Measurements from ENCODE around the gene ZSCAN20. TPM values are rescaled to one million over a fixed set of nuclear protein-coding genes. Genes with fewer than 3 reads are reported as not detected.

The ZSCAN20 gene
- total and polyA plus RNA-seq, 2 experiments from 2014 or later, result 0.91 to 4.9 TPM

DNA sequence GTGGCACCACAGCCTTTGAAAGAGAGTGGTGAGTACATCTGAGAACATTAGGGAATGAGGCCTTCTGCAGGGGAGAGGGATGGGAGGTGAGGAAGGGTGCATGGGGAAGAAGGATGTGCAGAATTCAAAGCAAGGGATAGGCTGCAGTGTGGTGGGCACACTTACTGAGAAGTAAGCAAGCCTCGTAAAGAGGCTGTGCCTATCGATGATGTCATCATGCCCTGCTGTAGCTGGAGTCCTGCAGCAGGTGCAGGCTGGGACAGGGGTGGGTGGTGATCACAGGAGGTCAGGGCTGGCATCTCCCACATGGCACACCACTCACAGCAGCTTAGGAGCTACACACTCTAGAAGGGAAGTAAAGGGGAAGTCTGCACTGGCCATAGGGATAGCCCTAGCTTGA, 16.2 kb downstream of the ZSCAN20 start (continued):
- TF ChIP-seq, protein P1, sequence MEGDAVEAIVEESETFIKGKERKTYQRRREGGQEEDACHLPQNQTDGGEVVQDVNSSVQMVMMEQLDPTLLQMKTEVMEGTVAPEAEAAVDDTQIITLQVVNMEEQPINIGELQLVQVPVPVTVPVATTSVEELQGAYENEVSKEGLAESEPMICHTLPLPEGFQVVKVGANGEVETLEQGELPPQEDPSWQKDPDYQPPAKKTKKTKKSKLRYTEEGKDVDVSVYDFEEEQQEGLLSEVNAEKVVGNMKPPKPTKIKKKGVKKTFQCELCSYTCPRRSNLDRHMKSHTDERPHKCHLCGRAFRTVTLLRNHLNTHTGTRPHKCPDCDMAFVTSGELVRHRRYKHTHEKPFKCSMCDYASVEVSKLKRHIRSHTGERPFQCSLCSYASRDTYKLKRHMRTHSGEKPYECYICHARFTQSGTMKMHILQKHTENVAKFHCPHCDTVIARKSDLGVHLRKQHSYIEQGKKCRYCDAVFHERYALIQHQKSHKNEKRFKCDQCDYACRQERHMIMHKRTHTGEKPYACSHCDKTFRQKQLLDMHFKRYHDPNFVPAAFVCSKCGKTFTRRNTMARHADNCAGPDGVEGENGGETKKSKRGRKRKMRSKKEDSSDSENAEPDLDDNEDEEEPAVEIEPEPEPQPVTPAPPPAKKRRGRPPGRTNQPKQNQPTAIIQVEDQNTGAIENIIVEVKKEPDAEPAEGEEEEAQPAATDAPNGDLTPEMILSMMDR (conservative IDR thresholded peaks at IDR 0.05; ENCODE audit: low read depth in 2 of 2), result no peak
- TF ChIP-seq ZNF114 (CRISPR knock-in tag; IDR thresholded peaks at IDR 0.05) (no peak), ZNF331 (CRISPR knock-in tag; IDR thresholded peaks at IDR 0.05; ENCODE audit: low read depth) (no peak), ETS1 (IDR thresholded peaks at IDR 0.05) (no peak), NANOG (IDR thresholded peaks at IDR 0.05; ENCODE audit: borderline replicate concordance) (no peak), EZH2 (IDR thresholded peaks at IDR 0.05; ENCODE audit: low read depth, unreplicated experiment) (no peak), REST (IDR thresholded peaks at IDR 0.05; ENCODE audit: unreplicated experiment) (no peak), CREB1 (CRISPR knock-in tag; IDR thresholded peaks at IDR 0.05; ENCODE audit: low read depth) (no peak), STAT1 (IDR thresholded peaks at IDR 0.05; ENCODE audit: unreplicated experiment) (no peak)

- H3K27me3 ChIP-seq (ENCODE audit: insufficient read depth), result no peaks in the 10 kb centered on the region
- no peaks in the 10 kb centered on the region for H4K20me1 ChIP-seq (replicated peaks; ENCODE audit: insufficient read depth)
- H3K4me1 Mint-ChIP-seq, result peaks cover 5% of the 10 kb centered on the region
- no peaks in the 10 kb centered on the region for H3K79me2 ChIP-seq (replicated peaks; ENCODE audit: insufficient read depth)
- H3K36me3 ChIP-seq (ENCODE audit: insufficient read depth), result peaks cover 23% of the 10 kb centered on the region
- ATAC-seq (no peak), DNase-seq (ENCODE audit: low spot score) (no peak)
- H3K9me3 Mint-ChIP-seq, result peaks cover 66% of the 10 kb centered on the region
- no peak overlapping the region for H3K4me2 ChIP-seq
- H3F3A ChIP-seq (replicated peaks; ENCODE audit: low read depth), result no peaks in the 10 kb centered on the region
- H3K4me1 ChIP-seq (ENCODE audit: insufficient read depth), result no peaks in the 10 kb centered on the region
- no peak overlapping the region for H3K27ac Mint-ChIP-seq
- no peak overlapping the region for H3K4me3 ChIP-seq
- H3K36me3 Mint-ChIP-seq (ENCODE audit: low read depth), result peaks cover 75% of the 10 kb centered on the region
- H2AFZ ChIP-seq, result no peak overlapping the region
- H3K9me2 ChIP-seq (ENCODE audit: insufficient read depth), result no peaks in the 10 kb centered on the region
- H3K4me3 Mint-ChIP-seq, result no peak overlapping the region
- H3K27me3 Mint-ChIP-seq (ENCODE audit: insufficient read depth, low read depth, poor library complexity), result no peaks in the 10 kb centered on the region
- H3K27ac ChIP-seq (ENCODE audit: low read depth), result no peak overlapping the region
- TF ChIP-seq, protein P1 (conservative IDR thresholded peaks at IDR 0.05; ENCODE audit: low read depth in 2 of 2), result no peak
- TF ChIP-seq JUNB (IDR thresholded peaks at IDR 0.05; ENCODE audit: unreplicated experiment) (no peak), CREB1 (CRISPR knock-in tag; IDR thresholded peaks at IDR 0.05; ENCODE audit: low read depth) (no peak), ETS1 (IDR thresholded peaks at IDR 0.05) (no peak)
These were observed 22.5 kb downstream of the ZSCAN20 start for GRCh38 chr1:33494929-33495328.

Data from GM23338 (cell line).